GM12891 (cell line): Measurements from ENCODE around the gene EVI5.

Experiments
- DNase-seq: peaks from one replicate; pipeline ENCODE4 v3.0.0; 2011; ENCODE audit warnings: low spot score; ENCODE audit not compliant: insufficient read length
- FAIRE-seq: peaks from 2 replicates; lab custom pipeline; 2011; peaks lifted over from hg19 to GRCh38; lab: Jason Lieb, UNC
- PAX5 ChIP-seq: IDR thresholded peaks from 2 replicates; pipeline ENCODE4 v1.6.1; 2011; ENCODE audit warnings: low read length, moderate library complexity, mild to moderate bottlenecking; ENCODE audit not compliant: insufficient read depth, severe bottlenecking
- POLR2A ChIP-seq: IDR thresholded peaks from 2 replicates; pipeline ENCODE4 v1.6.1; 2011; ENCODE audit warnings: low read depth, low read length, control low read depth
- POLR2AphosphoS5 ChIP-seq: IDR thresholded peaks from 2 replicates; pipeline ENCODE4 v1.6.1; 2011; ENCODE audit warnings: low read depth, low read length, control low read depth
- POU2F2 ChIP-seq: IDR thresholded peaks from 2 replicates; pipeline ENCODE4 v1.6.1; 2011; ENCODE audit warnings: low read depth, mild to moderate bottlenecking, control low read depth, low read length, moderate library complexity
- SPI1 ChIP-seq: IDR thresholded peaks from 2 replicates; pipeline ENCODE4 v1.6.1; 2011; ENCODE audit warnings: low read depth, low read length, control low read depth
- TAF1 ChIP-seq: IDR thresholded peaks from 2 replicates; pipeline ENCODE4 v1.6.1; 2011; ENCODE audit warnings: low read depth, low read length, control low read depth

The EVI5 gene

DNA sequence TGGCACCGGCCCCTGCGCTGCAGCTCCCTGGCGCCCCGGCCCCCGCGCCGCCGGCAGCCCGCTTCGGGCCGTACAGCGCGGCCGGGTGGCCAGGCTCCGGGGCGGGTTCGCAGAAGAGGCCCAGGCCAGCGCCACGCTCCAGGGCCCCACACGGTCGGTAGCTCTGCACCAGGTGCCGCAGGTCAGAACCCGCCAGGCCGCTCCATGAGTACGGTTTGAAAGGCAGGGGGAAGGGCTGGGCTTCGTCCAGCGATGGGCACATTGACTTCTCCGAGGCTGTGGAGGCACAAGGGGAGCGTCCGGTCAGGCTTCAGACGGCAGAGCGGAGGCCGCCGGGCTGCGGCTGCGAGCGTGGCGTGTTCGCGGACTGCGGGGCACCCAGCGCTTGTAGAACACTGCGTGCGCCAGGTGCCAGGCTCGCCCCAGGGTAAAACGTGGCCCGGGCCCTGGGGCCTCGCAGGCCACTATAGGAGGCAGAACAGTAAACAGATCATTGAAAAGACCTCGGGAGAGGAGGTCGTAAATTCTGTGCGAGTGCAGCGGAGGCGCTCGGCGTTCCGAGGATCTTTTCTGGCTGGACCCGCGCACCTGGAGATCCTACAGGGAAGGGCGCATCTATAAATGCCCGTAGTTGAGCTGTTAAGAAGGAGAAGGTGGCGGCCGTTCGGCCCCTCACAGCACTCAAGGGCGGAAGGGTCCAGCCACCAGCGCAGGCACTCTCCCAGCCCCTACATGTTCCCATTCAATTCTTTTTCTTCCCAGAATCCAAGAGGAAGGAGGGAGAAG lies 303.9 kb downstream of the EVI5 start:
- FAIRE-seq, result no peak
- DNase-seq, result no peak
- no peak for TF ChIP-seq POU2F2
- no peak for TF ChIP-seq POLR2AphosphoS5
- no peak for TF ChIP-seq PAX5
- no peak for TF ChIP-seq TAF1
- no peak for TF ChIP-seq POLR2A
- no peak for TF ChIP-seq SPI1

DNA sequence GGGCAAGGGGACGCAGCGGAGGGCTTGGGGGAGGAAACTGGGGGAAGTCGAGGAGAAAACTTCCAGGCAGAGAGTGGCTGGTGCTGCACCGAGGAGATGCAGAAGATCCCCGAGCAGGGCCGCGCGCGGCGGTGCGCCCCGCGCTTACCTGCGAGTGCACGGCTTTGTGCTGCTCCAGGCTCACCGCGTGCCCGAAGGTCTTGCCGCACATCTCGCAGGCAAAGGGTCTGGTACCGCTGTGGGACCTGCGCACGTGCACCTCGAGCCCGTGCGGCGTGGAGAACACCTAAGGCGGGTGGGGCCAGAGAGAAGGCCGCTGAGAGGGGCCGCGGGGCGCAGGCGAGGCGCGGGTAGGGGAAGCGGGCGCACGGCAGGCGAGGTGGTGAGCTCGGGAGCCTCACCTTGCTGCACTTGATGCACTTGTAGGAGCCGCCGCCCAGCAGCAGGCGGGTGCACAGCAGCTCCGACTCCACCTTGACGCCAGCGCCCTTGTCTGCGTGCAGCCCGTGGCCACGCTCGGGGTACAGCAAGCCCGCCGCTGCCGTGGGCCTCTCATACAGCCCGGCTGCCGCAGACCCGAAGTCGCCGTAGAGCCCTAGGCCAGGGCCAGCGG lies 304.6 kb downstream of the EVI5 start:
- no peak for TF ChIP-seq POU2F2
- no peak for TF ChIP-seq POLR2A
- FAIRE-seq (no peak), DNase-seq (no peak)

DNA sequence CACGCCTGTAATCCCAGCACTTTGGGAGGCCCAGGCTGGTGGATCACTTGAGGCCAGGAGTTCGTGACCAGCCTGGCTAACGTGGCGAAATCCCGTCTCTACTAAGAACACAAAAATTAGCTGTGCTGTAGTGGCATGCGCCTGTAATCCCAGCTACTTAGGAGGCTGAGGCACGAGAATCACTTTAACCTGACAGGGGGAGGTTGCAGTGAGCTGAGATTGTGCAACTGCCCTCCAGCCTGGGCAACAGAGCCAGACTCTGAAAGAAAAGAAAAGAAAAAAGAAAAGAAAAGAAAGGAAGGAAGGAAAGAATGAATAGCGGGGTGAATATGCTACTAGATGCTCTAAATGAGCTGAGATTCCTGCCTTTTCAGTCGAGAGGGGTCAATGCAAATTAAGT lies 305.3 kb downstream of the EVI5 start:
- no peak for FAIRE-seq
- TF ChIP-seq POLR2AphosphoS5, result no peak
- TF ChIP-seq POLR2A, result no peak
- no peak for TF ChIP-seq SPI1
- TF ChIP-seq POU2F2, result no peak
- TF ChIP-seq TAF1, result no peak
- no peak for TF ChIP-seq PAX5
- no peak for DNase-seq

DNA sequence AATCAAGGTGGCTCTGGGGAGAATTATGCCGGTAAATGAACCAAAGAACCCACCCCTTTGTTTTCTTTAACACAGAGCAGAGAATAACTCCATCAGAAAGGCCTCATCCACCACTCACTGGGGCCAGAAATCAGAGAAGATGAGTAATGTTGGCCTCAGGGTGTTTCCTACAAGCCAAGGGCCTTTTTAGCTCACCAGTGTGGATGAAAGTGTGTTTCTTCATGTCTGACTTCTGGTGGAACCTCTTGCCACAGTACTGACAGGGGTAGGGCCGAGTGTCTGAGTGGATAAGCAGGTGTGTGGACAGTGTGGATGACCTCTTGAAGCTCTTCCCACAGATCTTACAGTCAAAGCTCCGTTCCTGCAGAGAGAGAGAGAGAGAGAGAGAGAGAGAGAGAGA lies 306.5 kb downstream of the EVI5 start:
- no peak for FAIRE-seq
- TF ChIP-seq TAF1, result no peak
- TF ChIP-seq POLR2A, result no peak
- TF ChIP-seq POU2F2, result no peak
- TF ChIP-seq POLR2AphosphoS5, result no peak
- no peak for TF ChIP-seq SPI1
- TF ChIP-seq PAX5, result no peak
- DNase-seq, result no peak

DNA sequence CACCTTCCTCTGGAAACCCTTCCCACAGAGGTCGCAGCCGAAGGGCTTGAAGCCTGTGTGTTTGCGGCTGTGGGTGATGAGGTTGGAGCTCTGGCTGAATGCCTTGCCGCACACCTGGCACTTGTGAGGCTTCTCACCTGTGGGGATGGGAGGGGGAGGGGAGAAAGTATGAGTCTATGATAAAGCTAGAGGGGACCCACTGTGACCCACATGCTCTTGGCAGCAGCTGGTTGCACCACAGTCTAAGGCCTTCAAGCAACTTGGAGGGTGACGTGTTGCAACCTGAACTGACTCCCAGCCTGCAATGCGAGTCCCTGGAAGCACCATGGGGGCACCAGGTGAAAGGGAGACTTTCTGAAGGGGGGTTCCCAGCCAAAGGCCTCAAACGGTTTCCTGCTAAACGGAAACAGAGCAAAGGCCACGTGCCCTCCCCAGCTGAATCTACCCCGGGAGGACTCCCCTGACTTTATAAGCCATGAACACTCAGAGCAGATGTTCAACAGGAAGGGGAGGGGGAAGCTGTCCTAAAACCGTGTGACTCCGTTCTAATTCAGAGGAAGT lies 308.8 kb downstream of the EVI5 start:
- DNase-seq (no peak), FAIRE-seq (peak; percentile 86)
- TF ChIP-seq SPI1, result 0 out of 2 replicates have a peak, but pooled peaks have one; percentile 0
- TF ChIP-seq POU2F2, result no peak

DNA sequence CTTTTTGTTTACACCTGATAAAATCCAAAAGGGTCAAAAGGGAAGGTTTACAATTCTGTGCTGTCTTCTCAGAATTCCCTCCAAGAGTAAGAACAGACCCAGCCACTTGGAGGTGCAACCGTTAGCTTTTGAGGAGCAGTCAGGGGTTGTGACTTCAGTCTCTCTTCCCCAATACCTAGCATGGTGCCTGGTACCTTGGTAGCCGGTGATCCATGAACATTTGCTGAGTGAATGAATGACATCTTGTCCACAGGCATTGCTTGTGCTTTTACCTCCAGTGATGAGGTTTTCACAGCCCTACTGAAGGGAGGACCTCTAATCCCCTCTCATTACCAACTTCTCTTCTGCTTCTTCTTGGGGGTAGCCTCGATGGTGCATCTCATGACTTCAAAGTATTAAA lies 309.9 kb downstream of the EVI5 start:
- DNase-seq (no peak), FAIRE-seq (no peak)
- TF ChIP-seq POU2F2 (no peak), TAF1 (no peak), POLR2AphosphoS5 (no peak), SPI1 (no peak), POLR2A (no peak), PAX5 (no peak)

DNA sequence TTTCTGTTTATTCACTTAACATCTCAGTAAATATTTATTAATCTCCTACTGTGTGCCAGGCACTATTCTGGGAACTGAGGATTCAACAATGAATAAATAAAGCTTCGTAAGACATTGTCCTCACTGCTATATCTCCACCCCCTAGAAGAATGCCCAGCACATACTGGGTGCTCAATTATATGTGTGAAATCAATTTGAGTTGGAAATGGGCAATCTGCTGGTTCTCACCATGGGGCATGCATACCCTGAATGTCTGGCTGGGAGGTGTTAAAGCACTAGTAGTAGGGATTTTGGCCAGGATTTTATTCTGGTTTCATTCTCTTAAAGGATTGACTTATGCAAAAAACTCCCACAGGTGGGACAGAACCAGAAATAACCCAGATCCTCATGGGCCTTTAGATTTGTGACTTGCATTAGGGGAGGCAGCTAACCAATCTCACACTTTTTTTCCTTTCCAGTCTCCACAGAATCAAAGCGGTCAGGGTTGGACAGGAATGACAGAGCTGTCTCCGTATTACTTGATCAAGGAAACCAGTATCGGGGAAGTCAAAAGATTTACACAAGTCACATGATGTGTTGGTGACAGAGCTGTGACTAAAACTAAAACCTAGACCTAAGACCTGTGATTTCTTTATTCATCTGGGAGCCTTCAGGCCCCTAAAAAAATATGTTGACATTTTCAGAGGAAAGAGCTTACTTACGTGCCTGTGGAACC lies 311.0 kb downstream of the EVI5 start:
- FAIRE-seq, result peak; percentile 58
- TF ChIP-seq TAF1 (no peak), POLR2A (peak; percentile 26; the same call in 1 of the 2 replicates), POU2F2 (no peak)

DNA sequence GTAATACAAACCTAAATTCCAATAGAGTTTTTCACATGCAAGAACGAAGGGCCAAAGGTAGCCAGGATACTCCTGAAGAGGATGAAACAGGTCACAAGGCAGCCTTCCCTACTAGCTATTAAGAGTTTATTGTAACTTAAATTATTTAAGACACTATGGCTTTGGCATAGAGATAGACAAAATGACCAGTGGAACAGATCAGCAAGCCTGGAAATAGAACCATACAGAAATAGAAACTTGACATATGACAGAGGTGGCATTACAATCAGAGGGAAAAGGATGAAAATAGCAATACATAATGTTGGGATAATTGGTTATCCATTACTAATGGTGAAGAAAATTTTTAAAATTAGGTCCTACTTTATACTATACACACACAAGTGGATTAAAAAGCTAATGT lies 314.7 kb downstream of the EVI5 start:
- TF ChIP-seq POLR2AphosphoS5, result no peak
- no peak for TF ChIP-seq PAX5
- TF ChIP-seq POU2F2, result no peak
- TF ChIP-seq SPI1, result no peak
- no peak for TF ChIP-seq TAF1
- no peak for TF ChIP-seq POLR2A
- DNase-seq (no peak), FAIRE-seq (no peak)

More for the DNA sequence above, 311.0 kb downstream of the EVI5 start:
- DNase-seq, result no peak

DNA sequence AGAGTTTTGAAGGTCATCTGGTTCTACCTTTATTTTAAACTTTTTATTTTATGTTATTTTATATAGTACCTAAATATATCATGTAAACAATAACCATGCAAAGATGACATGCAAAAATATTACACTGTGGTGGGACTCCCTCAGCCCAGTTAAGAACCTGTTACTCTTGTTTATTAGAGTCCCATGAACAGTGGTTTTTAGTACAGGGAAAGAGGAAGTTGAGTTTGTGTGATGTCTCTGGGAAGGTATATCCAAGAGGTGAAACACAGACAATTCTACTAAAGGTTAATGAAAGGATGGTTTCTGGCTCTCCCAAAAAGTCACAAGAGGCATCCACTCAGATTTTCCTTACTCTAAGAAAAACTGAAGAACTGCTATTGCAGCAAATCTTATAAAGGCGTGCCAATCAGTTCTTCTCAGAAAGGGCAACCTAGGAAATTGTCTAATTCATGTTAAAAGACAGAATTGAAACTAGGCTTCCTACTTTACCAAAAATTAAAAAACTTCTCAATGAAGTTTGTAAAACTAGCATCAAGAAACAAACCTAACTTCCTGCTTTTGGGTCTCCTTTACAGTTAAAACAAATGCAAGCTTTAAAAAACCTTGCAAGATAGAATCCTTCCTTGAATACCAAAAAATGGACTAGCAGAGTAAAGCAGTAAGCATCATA lies 318.1 kb downstream of the EVI5 start:
- FAIRE-seq, result no peak
- TF ChIP-seq POLR2A (no peak), SPI1 (0 out of 2 replicates have a peak, but pooled peaks have one; percentile 11)
- no peak for DNase-seq

DNA sequence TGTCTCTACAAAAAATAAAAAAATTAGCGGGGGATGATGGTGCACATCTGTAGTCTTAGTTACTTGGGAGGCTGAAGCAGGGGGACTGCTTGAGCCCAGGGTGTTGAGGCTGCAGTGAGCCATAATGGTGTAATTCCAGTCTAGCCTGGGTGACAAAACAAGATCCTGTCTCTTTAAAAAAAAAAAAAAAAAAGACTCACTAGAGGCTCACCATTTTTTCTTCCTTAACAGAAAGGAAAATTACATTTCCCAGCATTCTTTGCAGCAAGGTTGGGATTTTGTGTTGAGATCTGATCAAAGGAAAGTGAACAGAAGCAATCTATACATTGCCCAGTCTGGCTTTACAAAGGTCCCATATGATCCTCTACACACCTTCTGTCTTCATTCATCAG lies 319.7 kb downstream of the EVI5 start:
- no peak for TF ChIP-seq PAX5
- TF ChIP-seq SPI1, result no peak
- TF ChIP-seq POU2F2, result no peak
- TF ChIP-seq POLR2A, result no peak
- no peak for TF ChIP-seq TAF1
- TF ChIP-seq POLR2AphosphoS5, result no peak
- DNase-seq (no peak), FAIRE-seq (no peak)
